ENCODE results near the gene PAQR3. TPM values are rescaled to one million over a fixed set of nuclear protein-coding genes. Genes with fewer than 3 reads are reported as not detected.

The PAQR3 gene, protein sequence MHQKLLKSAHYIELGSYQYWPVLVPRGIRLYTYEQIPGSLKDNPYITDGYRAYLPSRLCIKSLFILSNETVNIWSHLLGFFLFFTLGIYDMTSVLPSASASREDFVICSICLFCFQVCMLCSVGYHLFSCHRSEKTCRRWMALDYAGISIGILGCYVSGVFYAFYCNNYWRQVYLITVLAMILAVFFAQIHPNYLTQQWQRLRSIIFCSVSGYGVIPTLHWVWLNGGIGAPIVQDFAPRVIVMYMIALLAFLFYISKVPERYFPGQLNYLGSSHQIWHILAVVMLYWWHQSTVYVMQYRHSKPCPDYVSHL
- total RNA-seq = 20.1 and 23.7 TPM in 2 replicates

DNA sequence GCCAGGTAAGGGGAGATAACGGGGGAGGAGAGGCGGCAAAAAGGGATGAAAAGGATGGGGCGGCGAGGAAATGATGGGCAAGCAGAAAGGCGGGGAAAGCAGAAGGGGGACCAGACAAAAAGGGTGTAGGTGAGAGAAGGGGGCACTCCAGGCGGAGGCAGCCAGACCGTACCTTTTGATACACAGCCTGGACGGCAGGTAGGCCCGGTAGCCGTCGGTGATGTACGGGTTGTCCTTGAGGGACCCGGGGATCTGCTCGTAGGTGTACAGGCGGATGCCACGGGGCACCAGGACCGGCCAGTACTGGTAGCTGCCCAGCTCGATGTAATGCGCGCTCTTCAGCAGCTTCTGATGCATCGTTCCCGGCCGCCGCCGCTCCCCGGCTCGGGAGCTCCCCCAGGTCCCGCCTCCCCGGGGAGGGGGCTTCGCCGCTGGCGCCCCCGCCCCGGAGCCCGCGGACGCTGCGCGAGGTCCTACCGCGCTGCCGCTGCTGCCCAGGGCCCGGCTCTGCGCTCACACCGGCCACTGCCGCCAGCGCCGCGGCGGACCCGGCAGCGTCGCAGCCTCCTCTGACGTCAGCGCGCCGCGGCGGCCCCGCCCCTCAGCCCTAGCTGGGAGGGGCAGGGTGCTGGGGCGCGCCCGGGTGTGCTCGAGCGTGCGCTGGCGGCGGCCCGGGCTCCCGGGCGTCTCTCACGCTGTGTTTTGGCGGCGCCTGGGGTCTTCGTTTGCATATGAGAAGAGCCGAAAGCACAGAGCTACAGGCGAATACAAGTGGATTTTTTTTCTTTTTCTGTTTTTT lies at the start of gene PAQR3:
Gene PAQR3 (minus strand): TSS at position 571 of the 799 bp plus-strand sequence. CDS start 214 bp downstream, at position 357.

Other genes with a start within 250 kb of the PAQR3 start
- gene BMP2K, start 163.1 kb downstream of the PAQR3 start, total RNA-seq = 31.0 and 33.9 TPM in 2 replicates